HepG2 (cell line): ENCODE results near the gene CEP63. TPM values are rescaled to one million over a fixed set of nuclear protein-coding genes. Genes with fewer than 3 reads are reported as not detected.
A peak's percentile ranks its signal among the peaks of the same experiment; 100 is the strongest.

ENCODE experiments used
- CREB1 ChIP-seq, 2 experiments: fragments of 450-650 bp in 1 of 2; IDR thresholded peaks; 2 replicates each; pipeline ENCODE4 v1.6.1; 2016 to 2017; ENCODE audit warnings: control low read depth in 1 of 2, mild to moderate bottlenecking in 1 of 2, missing compliant biosample characterization in 1 of 2, missing genetic modification characterization in 1 of 2
- HNF4G ChIP-seq, 2 experiments: sonication (generic) in 1 of 2; formaldehyde crosslinking in 1 of 2; IDR thresholded peaks; 2 replicates each; pipeline versions ENCODE4 v1.4.0 to v1.6.1; 2011 to 2020; ENCODE audit warnings: borderline replicate concordance in 2 of 2, low read depth in 2 of 2, mild to moderate bottlenecking in 2 of 2, low read length in 1 of 2, missing genetic modification reagents in 1 of 2, moderate library complexity in 1 of 2
- JUNB ChIP-seq: sonication (generic); formaldehyde crosslinking; IDR thresholded peaks from 2 replicates; pipeline ENCODE4 v1.8.0; 2022; ENCODE audit warnings: missing genetic modification reagents, mild to moderate bottlenecking, borderline replicate concordance
- MEIS1 ChIP-seq: sonication (generic); formaldehyde crosslinking; IDR thresholded peaks from 2 replicates; pipeline ENCODE4 v1.9.0; 2021; ENCODE audit warnings: mild to moderate bottlenecking, missing genetic modification reagents, moderate library complexity, borderline replicate concordance
- NKX3-1 ChIP-seq: sonication (generic); formaldehyde crosslinking; IDR thresholded peaks from 2 replicates; pipeline ENCODE4 v1.5.0; 2020; ENCODE audit warnings: missing genetic modification reagents
- NR2F1 ChIP-seq, 2 experiments: fragments of 450-650 bp in 1 of 2; formaldehyde crosslinking in 1 of 2; IDR thresholded peaks; 2 replicates each; pipeline versions ENCODE4 v1.5.0 to v1.6.1; 2016 to 2020; ENCODE audit warnings: mild to moderate bottlenecking in 1 of 2, missing compliant biosample characterization in 1 of 2, missing genetic modification reagents in 1 of 2, moderate library complexity in 1 of 2
- YY1 ChIP-seq: IDR thresholded peaks from 2 replicates; pipeline ENCODE4 v1.6.1; 2011; ENCODE audit warnings: low read length, low read depth, moderate library complexity, mild to moderate bottlenecking; ENCODE audit not compliant: insufficient read depth, insufficient replicate concordance
- ZBTB20 ChIP-seq: sonication (generic); formaldehyde crosslinking; IDR thresholded peaks from 2 replicates; pipeline ENCODE4 v1.8.1; 2023; ENCODE audit warnings: missing genetic modification reagents, low read depth, mild to moderate bottlenecking, borderline replicate concordance
- ZFP36 ChIP-seq: fragments of 150-350 bp; IDR thresholded peaks from 2 replicates; pipeline ENCODE4 v1.6.1; 2018; ENCODE audit warnings: borderline replicate concordance, low read length, low read depth; ENCODE audit not compliant: partially characterized antibody
- ZFP41 ChIP-seq: sonication (generic); formaldehyde crosslinking; IDR thresholded peaks from 2 replicates; pipeline ENCODE4 v1.4.0; 2020; ENCODE audit warnings: mild to moderate bottlenecking, missing genetic modification reagents, borderline replicate concordance
- ZNF772 ChIP-seq: sonication (generic); formaldehyde crosslinking; IDR thresholded peaks from 2 replicates; pipeline ENCODE4 v1.5.0; 2020; ENCODE audit warnings: mild to moderate bottlenecking, missing genetic modification reagents
- ZSCAN31 ChIP-seq: sonication (generic); formaldehyde crosslinking; IDR thresholded peaks from 2 replicates; pipeline ENCODE4 v1.5.0; 2020; ENCODE audit warnings: low read depth, mild to moderate bottlenecking, missing genetic modification reagents
- polyA plus RNA-seq, 8 experiments: library from polyadenylated mRNA; depleted of rRNA in 3 of 8; stranded (reverse) in 7 of 8; unstranded in 1 of 8; fragments of >200 nt; fragmentation: Illumina TruSeq in 4 of 8; extraction: Trizol in 4 of 8; gene quantifications; 2 replicates each; pipeline versions ENCODE4 v1.2.1 to v1.2.3, GENCODE V29; 2011 to 2016; ENCODE audit warnings: low read depth in 4 of 8, missing spikeins in 1 of 8, mixed read lengths in 1 of 8; ENCODE audit not compliant: insufficient read depth in 1 of 8
- total RNA-seq, 5 experiments: library from RNA; depleted of rRNA; stranded (reverse); fragments of >200 nt; fragmentation: Illumina TruSeq; extraction: Trizol; gene quantifications; 2 replicates each; pipeline ENCODE4 v1.2.3, GENCODE V29; 2016; ENCODE audit warnings: low read depth in 1 of 5
- TF ChIP-seq, protein P1 (sequence below): sonication (generic); formaldehyde crosslinking; IDR thresholded peaks from 2 replicates; pipeline ENCODE4 v1.5.0; 2020; ENCODE audit warnings: missing genetic modification reagents, mild to moderate bottlenecking, borderline replicate concordance
- TF ChIP-seq, protein P2 (sequence below): IDR thresholded peaks from 2 replicates; pipeline ENCODE4 v1.6.1; 2016; ENCODE audit warnings: missing compliant biosample characterization, missing genetic modification reagents, borderline replicate concordance
- TF ChIP-seq, protein P3 (sequence below): sonication (generic); formaldehyde crosslinking; IDR thresholded peaks from 2 replicates; pipeline ENCODE4 v1.5.0; 2020; ENCODE audit warnings: mild to moderate bottlenecking, missing genetic modification reagents, borderline replicate concordance
- TF ChIP-seq, protein P4 (sequence below): sonication (generic); formaldehyde crosslinking; IDR thresholded peaks from 2 replicates; pipeline ENCODE4 v1.5.1; 2020; ENCODE audit warnings: mild to moderate bottlenecking, missing genetic modification reagents, moderate library complexity

CEP63 gene
- total and polyA plus RNA-seq, 2 of the 13 experiments (the other 11 are each of a cell fraction or from before 2014, with no cell fraction given), result 7.2 to 18.4 TPM

DNA sequence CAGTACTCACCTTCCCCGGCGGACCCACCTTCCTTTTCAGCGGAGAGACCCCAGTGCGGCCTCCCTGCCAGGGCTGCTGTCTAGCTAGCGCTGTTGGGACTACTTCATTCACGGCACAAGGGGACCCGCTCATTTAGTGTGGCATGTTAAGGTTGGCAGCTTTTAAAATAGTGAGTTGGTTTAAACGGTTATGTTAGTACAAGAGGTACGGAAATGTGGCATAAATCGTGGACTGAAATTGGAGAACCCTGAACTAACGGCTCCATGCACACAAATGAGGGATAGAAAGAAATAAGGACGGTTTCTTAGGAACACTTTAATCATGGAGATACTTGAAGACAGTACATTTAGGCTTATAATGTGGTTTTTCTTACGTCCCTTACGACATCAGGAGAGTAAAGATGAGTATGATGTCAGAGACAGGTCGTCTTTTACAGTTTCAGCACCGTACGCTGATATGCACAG is 752 bp downstream of the CEP63 start (continued):
- TF ChIP-seq NKX3-1 (no peak), ZSCAN31 (CRISPR knock-in tag) (0 out of 2 replicates have a peak, but pooled peaks have one; percentile 15), YY1 (no peak), ZBTB20 (no peak), JUNB (no peak), NR2F1 (CRISPR knock-in tag; IDR thresholded peaks at IDR 0.05) (no peak), ZNF772 (CRISPR knock-in tag) (no peak), ZFP41 (CRISPR knock-in tag) (no peak), MEIS1 (CRISPR knock-in tag) (0 out of 2 replicates have a peak, but pooled peaks have one; percentile 9), HNF4G (IDR thresholded peaks at IDR 0.05; ENCODE audit: borderline replicate concordance, low read depth, low read length) (no peak), HNF4G (CRISPR knock-in tag; IDR thresholded peaks at IDR 0.05; ENCODE audit: borderline replicate concordance, low read depth) (no peak), ZFP36 (no peak), CREB1 (IDR thresholded peaks at IDR 0.05) (peak; percentile 48; the same call in 1 of the 2 replicates), CREB1 (CRISPR knock-in tag; IDR thresholded peaks at IDR 0.05) (no peak)
- TF ChIP-seq, protein P1, sequence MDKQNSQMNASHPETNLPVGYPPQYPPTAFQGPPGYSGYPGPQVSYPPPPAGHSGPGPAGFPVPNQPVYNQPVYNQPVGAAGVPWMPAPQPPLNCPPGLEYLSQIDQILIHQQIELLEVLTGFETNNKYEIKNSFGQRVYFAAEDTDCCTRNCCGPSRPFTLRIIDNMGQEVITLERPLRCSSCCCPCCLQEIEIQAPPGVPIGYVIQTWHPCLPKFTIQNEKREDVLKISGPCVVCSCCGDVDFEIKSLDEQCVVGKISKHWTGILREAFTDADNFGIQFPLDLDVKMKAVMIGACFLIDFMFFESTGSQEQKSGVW (CRISPR knock-in tag), result no peak
- TF ChIP-seq, protein P2, sequence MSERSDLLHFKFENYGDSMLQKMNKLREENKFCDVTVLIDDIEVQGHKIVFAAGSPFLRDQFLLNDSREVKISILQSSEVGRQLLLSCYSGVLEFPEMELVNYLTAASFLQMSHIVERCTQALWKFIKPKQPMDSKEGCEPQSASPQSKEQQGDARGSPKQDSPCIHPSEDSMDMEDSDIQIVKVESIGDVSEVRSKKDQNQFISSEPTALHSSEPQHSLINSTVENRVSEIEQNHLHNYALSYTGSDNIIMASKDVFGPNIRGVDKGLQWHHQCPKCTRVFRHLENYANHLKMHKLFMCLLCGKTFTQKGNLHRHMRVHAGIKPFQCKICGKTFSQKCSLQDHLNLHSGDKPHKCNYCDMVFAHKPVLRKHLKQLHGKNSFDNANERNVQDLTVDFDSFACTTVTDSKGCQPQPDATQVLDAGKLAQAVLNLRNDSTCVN (CRISPR knock-in tag), result no peak
- TF ChIP-seq, protein P3, sequence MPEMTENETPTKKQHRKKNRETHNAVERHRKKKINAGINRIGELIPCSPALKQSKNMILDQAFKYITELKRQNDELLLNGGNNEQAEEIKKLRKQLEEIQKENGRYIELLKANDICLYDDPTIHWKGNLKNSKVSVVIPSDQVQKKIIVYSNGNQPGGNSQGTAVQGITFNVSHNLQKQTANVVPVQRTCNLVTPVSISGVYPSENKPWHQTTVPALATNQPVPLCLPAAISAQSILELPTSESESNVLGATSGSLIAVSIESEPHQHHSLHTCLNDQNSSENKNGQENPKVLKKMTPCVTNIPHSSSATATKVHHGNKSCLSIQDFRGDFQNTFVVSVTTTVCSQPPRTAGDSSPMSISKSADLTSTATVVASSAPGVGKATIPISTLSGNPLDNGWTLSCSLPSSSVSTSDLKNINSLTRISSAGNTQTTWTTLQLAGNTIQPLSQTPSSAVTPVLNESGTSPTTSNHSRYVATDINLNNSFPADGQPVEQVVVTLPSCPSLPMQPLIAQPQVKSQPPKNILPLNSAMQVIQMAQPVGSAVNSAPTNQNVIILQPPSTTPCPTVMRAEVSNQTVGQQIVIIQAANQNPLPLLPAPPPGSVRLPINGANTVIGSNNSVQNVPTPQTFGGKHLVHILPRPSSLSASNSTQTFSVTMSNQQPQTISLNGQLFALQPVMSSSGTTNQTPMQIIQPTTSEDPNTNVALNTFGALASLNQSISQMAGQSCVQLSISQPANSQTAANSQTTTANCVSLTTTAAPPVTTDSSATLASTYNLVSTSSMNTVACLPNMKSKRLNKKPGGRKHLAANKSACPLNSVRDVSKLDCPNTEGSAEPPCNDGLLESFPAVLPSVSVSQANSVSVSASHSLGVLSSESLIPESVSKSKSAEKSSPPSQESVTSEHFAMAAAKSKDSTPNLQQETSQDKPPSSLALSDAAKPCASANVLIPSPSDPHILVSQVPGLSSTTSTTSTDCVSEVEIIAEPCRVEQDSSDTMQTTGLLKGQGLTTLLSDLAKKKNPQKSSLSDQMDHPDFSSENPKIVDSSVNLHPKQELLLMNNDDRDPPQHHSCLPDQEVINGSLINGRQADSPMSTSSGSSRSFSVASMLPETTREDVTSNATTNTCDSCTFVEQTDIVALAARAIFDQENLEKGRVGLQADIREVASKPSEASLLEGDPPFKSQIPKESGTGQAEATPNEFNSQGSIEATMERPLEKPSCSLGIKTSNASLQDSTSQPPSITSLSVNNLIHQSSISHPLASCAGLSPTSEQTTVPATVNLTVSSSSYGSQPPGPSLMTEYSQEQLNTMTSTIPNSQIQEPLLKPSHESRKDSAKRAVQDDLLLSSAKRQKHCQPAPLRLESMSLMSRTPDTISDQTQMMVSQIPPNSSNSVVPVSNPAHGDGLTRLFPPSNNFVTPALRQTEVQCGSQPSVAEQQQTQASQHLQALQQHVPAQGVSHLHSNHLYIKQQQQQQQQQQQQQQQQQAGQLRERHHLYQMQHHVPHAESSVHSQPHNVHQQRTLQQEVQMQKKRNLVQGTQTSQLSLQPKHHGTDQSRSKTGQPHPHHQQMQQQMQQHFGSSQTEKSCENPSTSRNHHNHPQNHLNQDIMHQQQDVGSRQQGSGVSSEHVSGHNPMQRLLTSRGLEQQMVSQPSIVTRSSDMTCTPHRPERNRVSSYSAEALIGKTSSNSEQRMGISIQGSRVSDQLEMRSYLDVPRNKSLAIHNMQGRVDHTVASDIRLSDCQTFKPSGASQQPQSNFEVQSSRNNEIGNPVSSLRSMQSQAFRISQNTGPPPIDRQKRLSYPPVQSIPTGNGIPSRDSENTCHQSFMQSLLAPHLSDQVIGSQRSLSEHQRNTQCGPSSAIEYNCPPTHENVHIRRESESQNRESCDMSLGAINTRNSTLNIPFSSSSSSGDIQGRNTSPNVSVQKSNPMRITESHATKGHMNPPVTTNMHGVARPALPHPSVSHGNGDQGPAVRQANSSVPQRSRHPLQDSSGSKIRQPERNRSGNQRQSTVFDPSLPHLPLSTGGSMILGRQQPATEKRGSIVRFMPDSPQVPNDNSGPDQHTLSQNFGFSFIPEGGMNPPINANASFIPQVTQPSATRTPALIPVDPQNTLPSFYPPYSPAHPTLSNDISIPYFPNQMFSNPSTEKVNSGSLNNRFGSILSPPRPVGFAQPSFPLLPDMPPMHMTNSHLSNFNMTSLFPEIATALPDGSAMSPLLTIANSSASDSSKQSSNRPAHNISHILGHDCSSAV (CRISPR knock-in tag), result 0 out of 2 replicates have a peak, but pooled peaks have one; percentile 22
- TF ChIP-seq, protein P4, sequence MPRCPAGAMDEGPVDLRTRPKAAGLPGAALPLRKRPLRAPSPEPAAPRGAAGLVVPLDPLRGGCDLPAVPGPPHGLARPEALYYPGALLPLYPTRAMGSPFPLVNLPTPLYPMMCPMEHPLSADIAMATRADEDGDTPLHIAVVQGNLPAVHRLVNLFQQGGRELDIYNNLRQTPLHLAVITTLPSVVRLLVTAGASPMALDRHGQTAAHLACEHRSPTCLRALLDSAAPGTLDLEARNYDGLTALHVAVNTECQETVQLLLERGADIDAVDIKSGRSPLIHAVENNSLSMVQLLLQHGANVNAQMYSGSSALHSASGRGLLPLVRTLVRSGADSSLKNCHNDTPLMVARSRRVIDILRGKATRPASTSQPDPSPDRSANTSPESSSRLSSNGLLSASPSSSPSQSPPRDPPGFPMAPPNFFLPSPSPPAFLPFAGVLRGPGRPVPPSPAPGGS (CRISPR knock-in tag), result no peak
